Right ventricle myocardium inferior (tissue), 1 donor: ENCODE results near the gene MAMDC2. TPM values are rescaled to one million over a fixed set of nuclear protein-coding genes. Genes with fewer than 3 reads are reported as not detected.

Source experiments
- ATAC-seq: fragments of 200-7000 bp; cut with Tn5 transposase; one replicate; pipeline ENCODE4 v1.9.1; 2020; ENCODE audit warnings: mild to moderate bottlenecking, moderate library complexity
- DNase-seq: peaks from one replicate; pipeline ENCODE4 v3.0.0; 2021; ENCODE audit errors: missing footprints
- intact Hi-C: fragments of 100-400 bp; cut with DNase I; formaldehyde crosslinking; loops from one replicate; pipeline ENCODE4 v1.11.0; 2022
- total RNA-seq: library from RNA; stranded (reverse); fragmentation: NEBNext Ultra II Directional; extraction: Animal tissue kit (Norgen Biotek cat#: 25700); gene quantifications from one replicate; pipeline ENCODE4 v1.2.1, GENCODE V29; 2021
- donor health status: DM: no; HTN: yes; CAD: no; lungs with severe emphysema.

The MAMDC2 gene
- total RNA-seq, 1 donor from 2014 or later: 10.8 TPM

GRCh38 chr9:70091572-70091971 lies 47.9 kb downstream of the MAMDC2 start:
- peak; percentile 11 for ATAC-seq
- no peak for DNase-seq
- intact Hi-C loops: no loop called here

GRCh38 chr9:70092190-70092589 lies 48.5 kb downstream of the MAMDC2 start:
- intact Hi-C loops: no loop called here
- no peak for ATAC-seq
- DNase-seq: no peak

GRCh38 chr9:70093095-70093494 lies 49.4 kb downstream of the MAMDC2 start:
- intact Hi-C loops: no loop called here
- no peak for ATAC-seq
- no peak for DNase-seq

- ATAC-seq (peak; percentile 61), DNase-seq (no peak)
- intact Hi-C loops: no loop called here
These were observed 50.3 kb downstream of the MAMDC2 start for GRCh38 chr9:70093944-70094343.

GRCh38 chr9:70094747-70095146 lies 51.1 kb downstream of the MAMDC2 start:
- DNase-seq: no peak
- no peak for ATAC-seq
- intact Hi-C loops: no loop called here

- no peak for ATAC-seq
- no peak for DNase-seq
- intact Hi-C loops: no loop called here
These were observed 53.5 kb downstream of the MAMDC2 start for GRCh38 chr9:70097187-70097586.

GRCh38 chr9:70100362-70100761 lies 56.7 kb downstream of the MAMDC2 start:
- peak; percentile 74 for ATAC-seq
- intact Hi-C loops: no loop called here

GRCh38 chr9:70101265-70101664 lies 57.6 kb downstream of the MAMDC2 start:
- ATAC-seq (no peak), DNase-seq (no peak)

More at GRCh38 chr9:70100362-70100761, 56.7 kb downstream of the MAMDC2 start:
- DNase-seq: no peak

GRCh38 chr9:70105147-70105546 lies 61.5 kb downstream of the MAMDC2 start:
- ATAC-seq (no peak), DNase-seq (no peak)
- intact Hi-C loops: no loop called here

More at GRCh38 chr9:70101265-70101664, 57.6 kb downstream of the MAMDC2 start:
- intact Hi-C loops: no loop called here

- no peak for ATAC-seq
These were observed 62.9 kb downstream of the MAMDC2 start for GRCh38 chr9:70106571-70106970.

GRCh38 chr9:70107558-70107957 lies 63.9 kb downstream of the MAMDC2 start:
- intact Hi-C loops: no loop called here
- ATAC-seq (no peak), DNase-seq (no peak)

More at GRCh38 chr9:70106571-70106970, 62.9 kb downstream of the MAMDC2 start:
- no peak for DNase-seq
- intact Hi-C loops: no loop called here

- ATAC-seq: no peak
- intact Hi-C loops: no loop called here
- no peak for DNase-seq
These were observed 64.5 kb downstream of the MAMDC2 start for GRCh38 chr9:70108181-70108580.

- intact Hi-C loops: loop anchor here (5.0 kb wide), 1 partner anchor 117 kb away; no protein-coding TSS in a partner anchor
- no peak for DNase-seq
- ATAC-seq: peak; percentile 40
These were observed 66.8 kb downstream of the MAMDC2 start for GRCh38 chr9:70110194-70111041.

GRCh38 chr9:70111042-70111602 lies 67.5 kb downstream of the MAMDC2 start:
- intact Hi-C loops: loop anchor here (5.0 kb wide), 1 partner anchor 116 kb away; no protein-coding TSS in a partner anchor
- ATAC-seq (peak; percentile 73), DNase-seq (peak; percentile 90)

GRCh38 chr9:70111641-70112236 lies 68.1 kb downstream of the MAMDC2 start:
- intact Hi-C loops: loop anchor here (5.0 kb wide), 1 partner anchor 116 kb away; no protein-coding TSS in a partner anchor
- no peak for ATAC-seq
- DNase-seq: no peak

GRCh38 chr9:70112981-70113380 lies 69.3 kb downstream of the MAMDC2 start:
- DNase-seq (no peak), ATAC-seq (no peak)
- intact Hi-C loops: loop anchor here (1.0 to 5.0 kb wide), 2 partner anchors 114 to 141 kb away; no protein-coding TSS in a partner anchor

GRCh38 chr9:70113403-70114022 lies 69.9 kb downstream of the MAMDC2 start:
- DNase-seq (peak; percentile 75), ATAC-seq (peak; percentile 59)
- intact Hi-C loops: loop anchor here (1.0 to 5.0 kb wide), 2 partner anchors 114 to 141 kb away; no protein-coding TSS in a partner anchor

- intact Hi-C loops: loop anchor here (5.0 kb wide), 1 partner anchor 112 kb away; no protein-coding TSS in a partner anchor
- ATAC-seq (no peak), DNase-seq (no peak)
These were observed 71.2 kb downstream of the MAMDC2 start for GRCh38 chr9:70114898-70115297.

GRCh38 chr9:70117835-70118319 lies 74.2 kb downstream of the MAMDC2 start:
- intact Hi-C loops: no loop called here
- DNase-seq: no peak
- ATAC-seq: no peak
